ENCODE measurements around the gene ATG7.
"Not testable (repeated sequence)": the region's sequence is repeated elsewhere in the genome, so short reads cannot be mapped to it uniquely, and the experiment has no call there.

Gene ATG7

DNA sequence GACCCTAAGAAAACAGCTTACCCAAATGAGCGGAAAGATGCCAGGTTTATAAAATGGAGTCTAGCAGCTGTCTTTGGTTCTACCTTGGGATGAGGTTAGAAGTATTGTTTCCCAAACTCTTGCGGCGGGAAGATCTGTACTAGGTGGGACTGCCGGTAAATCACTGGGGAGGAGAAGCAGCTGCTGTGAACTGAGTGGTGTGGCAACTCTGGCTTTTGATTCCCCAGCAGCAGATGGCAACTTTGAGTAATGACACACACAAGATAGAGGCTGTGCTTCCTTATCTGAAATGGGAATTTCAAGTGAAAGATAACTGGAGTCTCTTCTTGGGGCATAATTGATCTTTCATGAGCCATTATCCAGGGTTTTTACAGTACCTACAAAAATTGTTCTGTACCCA, 184.9 kb downstream of the ATG7 start:
- DNase-seq (ENCODE audit: low spot score), result no peak
- no peak overlapping the region for H3K4me3 ChIP-seq
- H3K27ac ChIP-seq, result no peak overlapping the region
- TF ChIP-seq CTCF (IDR thresholded peaks at IDR 0.05), result no peak

- H3K4me3 ChIP-seq, result no peak overlapping the region
- TF ChIP-seq CTCF (IDR thresholded peaks at IDR 0.05), result no peak
- H3K27ac ChIP-seq, result no peak overlapping the region
- no peak for DNase-seq (ENCODE audit: low spot score)
These were observed 187.1 kb downstream of the ATG7 start for GRCh38 chr3:11459186-11459824.

- no peak for TF ChIP-seq CTCF (IDR thresholded peaks at IDR 0.05)
- H3K4me3 ChIP-seq, result no peak overlapping the region
- DNase-seq (ENCODE audit: low spot score), result no peak
- no peak overlapping the region for H3K27ac ChIP-seq
These were observed 189.0 kb downstream of the ATG7 start for GRCh38 chr3:11461226-11461625.

DNA sequence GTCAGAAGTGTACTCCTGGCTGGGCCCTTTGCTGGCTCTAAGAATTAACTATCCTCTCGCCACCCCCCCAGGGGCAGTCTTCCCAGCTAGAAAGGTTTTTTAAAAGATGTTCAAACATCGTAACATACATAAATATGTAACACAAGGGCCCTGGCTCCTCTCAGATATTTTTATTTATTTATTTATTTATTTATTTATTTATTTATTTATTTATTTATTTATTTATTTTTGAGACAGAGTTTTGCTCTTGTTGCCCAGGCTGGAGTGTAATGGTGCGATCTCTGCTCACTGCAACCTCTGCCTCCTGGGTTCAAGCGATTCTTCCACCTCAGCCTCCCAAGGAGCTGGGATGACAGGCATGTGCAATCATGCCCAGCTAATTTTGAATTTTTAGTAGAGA, 190.5 kb downstream of the ATG7 start:
- not testable (repeated sequence) for H3K27ac ChIP-seq; H3K4me3 ChIP-seq; DNase-seq (ENCODE audit: low spot score)

- Histone ChIP-seq H3K4me3 (no peak overlapping the region), H3K27ac (peak overlapping the region; percentile 25 to 88)
- DNase-seq (ENCODE audit: low spot score), result no peak
- TF ChIP-seq CTCF (IDR thresholded peaks at IDR 0.05), result no peak
These were observed 191.4 kb downstream of the ATG7 start for GRCh38 chr3:11463591-11463990.

- Histone ChIP-seq H3K27ac (peak overlapping the region; percentile 84 to 88), H3K4me3 (no peak overlapping the region)
- DNase-seq (ENCODE audit: low spot score), result no peak
- TF ChIP-seq CTCF (IDR thresholded peaks at IDR 0.05), result no peak
These were observed 192.2 kb downstream of the ATG7 start for GRCh38 chr3:11464356-11464755.

DNA sequence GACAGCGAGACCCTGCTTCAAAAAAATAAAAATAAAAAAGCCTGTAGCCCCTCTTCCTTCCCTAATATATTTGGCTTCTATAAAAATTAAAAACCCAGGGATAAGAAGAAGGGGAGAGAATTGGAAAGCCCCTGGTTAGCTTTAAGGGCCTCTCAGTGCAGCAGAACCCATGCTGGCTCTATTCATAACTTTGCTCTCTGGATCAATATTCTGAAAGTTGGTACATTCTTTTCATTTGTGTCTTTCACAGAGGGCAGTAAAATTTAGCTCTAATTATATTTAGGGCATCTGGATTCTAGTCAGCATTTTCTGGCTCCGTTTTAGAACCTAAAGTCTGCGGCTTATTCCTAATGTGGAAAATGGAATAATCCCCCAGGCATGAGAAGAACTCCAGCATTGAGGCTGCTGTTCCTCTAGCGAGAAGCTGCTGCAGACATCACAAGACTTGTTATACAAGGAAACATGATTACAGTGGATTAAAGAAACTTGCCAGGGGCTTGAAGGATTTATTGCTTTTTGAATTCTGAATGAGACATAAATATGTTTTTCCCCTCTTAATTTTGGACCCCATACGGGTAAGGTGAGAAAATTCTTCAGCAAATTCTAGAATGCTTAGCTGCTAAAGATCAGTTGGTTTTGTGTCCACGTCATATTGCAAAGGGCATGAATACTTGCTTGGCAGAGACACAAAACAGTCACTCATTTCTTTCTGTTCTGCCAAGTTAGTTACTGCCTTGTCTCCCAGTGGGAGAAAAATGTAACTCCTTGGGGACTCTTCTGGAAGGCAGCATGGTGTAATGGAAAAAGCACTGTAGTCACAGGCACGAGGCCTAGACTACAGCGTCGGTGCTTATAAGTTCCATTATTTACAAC, 193.8 kb downstream of the ATG7 start:
- peak; percentile 87 for DNase-seq (ENCODE audit: low spot score)
- Histone ChIP-seq H3K27ac (peak overlapping the region; percentile 84 to 88), H3K4me3 (no peak overlapping the region)
- no peak for TF ChIP-seq CTCF (IDR thresholded peaks at IDR 0.05)

Data from coronary artery (tissue), 2 donors.